Measurements from ENCODE around the gene TP53I11. TPM values are rescaled to one million over a fixed set of nuclear protein-coding genes. Genes with fewer than 3 reads are reported as not detected.

TP53I11 gene
- total and polyA plus RNA-seq, 2 of the 13 experiments (the other 11 are each of a cell fraction or from before 2014, with no cell fraction given) = not detected

DNA sequence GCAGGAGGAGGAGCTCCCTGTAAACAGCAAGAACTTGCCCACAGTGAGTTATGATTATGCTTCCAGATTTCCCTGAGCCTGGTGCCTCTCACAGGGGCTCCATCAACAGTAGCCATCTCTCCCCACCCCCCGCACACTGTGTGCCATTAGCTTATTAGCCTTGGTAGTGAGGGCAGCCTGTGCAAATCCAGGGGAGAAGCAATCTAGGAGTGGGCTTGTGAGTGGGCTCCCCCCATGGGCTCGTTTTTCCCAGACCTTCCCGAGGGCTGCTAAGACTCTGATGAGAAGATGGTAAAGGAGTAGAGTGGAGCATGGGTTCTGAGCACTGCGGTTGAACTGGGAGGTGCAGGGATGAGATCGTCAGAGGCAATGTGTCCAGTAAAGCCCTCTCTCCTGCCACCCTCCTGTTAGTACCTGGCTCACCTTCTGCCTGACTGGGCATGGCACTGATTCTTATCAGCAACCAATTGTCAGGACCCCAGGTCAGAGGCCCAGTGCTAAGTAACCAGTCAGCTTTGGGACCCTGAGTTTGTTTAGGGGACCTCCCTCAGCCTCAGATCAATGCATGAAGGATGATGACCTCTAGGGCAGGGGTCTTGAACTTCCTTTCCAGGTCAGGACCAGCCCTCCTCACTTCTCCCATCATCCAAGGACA, 38.4 kb upstream of the TP53I11 start:
- no peaks in the 10 kb centered on the region for H3K79me2 ChIP-seq (ENCODE audit: insufficient read depth, low read length)
- WGBS (ENCODE audit: low lambda C conversion rate) = 14% methylated on average over 5 of the region's 5 CpGs
- TF ChIP-seq ZNF501 (CRISPR knock-in tag; IDR thresholded peaks at IDR 0.05) (no peak), NR3C1 (CRISPR knock-in tag; IDR thresholded peaks at IDR 0.05) (no peak), ZC3H13 (CRISPR knock-in tag; IDR thresholded peaks at IDR 0.05) (no peak), FOXA1 (IDR thresholded peaks at IDR 0.05) (no peak), FOXA1 (CRISPR knock-in tag; IDR thresholded peaks at IDR 0.05) (no peak), CBX1 (IDR thresholded peaks at IDR 0.05; ENCODE audit: low read depth) (no peak), ZNF24 (IDR thresholded peaks at IDR 0.05) (no peak), ZBTB3 (CRISPR knock-in tag; IDR thresholded peaks at IDR 0.05; ENCODE audit: borderline replicate concordance, low read depth) (no peak), MYNN (CRISPR knock-in tag; IDR thresholded peaks at IDR 0.05; ENCODE audit: low read depth) (no peak)
- TF ChIP-seq, protein P1, sequence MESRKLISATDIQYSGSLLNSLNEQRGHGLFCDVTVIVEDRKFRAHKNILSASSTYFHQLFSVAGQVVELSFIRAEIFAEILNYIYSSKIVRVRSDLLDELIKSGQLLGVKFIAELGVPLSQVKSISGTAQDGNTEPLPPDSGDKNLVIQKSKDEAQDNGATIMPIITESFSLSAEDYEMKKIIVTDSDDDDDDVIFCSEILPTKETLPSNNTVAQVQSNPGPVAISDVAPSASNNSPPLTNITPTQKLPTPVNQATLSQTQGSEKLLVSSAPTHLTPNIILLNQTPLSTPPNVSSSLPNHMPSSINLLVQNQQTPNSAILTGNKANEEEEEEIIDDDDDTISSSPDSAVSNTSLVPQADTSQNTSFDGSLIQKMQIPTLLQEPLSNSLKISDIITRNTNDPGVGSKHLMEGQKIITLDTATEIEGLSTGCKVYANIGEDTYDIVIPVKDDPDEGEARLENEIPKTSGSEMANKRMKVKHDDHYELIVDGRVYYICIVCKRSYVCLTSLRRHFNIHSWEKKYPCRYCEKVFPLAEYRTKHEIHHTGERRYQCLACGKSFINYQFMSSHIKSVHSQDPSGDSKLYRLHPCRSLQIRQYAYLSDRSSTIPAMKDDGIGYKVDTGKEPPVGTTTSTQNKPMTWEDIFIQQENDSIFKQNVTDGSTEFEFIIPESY (CRISPR knock-in tag; IDR thresholded peaks at IDR 0.05) = no peak
- TF ChIP-seq, protein P2, sequence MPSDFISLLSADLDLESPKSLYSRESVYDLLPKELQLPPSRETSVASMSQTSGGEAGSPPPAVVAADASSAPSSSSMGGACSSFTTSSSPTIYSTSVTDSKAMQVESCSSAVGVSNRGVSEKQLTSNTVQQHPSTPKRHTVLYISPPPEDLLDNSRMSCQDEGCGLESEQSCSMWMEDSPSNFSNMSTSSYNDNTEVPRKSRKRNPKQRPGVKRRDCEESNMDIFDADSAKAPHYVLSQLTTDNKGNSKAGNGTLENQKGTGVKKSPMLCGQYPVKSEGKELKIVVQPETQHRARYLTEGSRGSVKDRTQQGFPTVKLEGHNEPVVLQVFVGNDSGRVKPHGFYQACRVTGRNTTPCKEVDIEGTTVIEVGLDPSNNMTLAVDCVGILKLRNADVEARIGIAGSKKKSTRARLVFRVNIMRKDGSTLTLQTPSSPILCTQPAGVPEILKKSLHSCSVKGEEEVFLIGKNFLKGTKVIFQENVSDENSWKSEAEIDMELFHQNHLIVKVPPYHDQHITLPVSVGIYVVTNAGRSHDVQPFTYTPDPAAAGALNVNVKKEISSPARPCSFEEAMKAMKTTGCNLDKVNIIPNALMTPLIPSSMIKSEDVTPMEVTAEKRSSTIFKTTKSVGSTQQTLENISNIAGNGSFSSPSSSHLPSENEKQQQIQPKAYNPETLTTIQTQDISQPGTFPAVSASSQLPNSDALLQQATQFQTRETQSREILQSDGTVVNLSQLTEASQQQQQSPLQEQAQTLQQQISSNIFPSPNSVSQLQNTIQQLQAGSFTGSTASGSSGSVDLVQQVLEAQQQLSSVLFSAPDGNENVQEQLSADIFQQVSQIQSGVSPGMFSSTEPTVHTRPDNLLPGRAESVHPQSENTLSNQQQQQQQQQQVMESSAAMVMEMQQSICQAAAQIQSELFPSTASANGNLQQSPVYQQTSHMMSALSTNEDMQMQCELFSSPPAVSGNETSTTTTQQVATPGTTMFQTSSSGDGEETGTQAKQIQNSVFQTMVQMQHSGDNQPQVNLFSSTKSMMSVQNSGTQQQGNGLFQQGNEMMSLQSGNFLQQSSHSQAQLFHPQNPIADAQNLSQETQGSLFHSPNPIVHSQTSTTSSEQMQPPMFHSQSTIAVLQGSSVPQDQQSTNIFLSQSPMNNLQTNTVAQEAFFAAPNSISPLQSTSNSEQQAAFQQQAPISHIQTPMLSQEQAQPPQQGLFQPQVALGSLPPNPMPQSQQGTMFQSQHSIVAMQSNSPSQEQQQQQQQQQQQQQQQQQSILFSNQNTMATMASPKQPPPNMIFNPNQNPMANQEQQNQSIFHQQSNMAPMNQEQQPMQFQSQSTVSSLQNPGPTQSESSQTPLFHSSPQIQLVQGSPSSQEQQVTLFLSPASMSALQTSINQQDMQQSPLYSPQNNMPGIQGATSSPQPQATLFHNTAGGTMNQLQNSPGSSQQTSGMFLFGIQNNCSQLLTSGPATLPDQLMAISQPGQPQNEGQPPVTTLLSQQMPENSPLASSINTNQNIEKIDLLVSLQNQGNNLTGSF (CRISPR knock-in tag; IDR thresholded peaks at IDR 0.05) = no peak
- TF ChIP-seq, protein P3, sequence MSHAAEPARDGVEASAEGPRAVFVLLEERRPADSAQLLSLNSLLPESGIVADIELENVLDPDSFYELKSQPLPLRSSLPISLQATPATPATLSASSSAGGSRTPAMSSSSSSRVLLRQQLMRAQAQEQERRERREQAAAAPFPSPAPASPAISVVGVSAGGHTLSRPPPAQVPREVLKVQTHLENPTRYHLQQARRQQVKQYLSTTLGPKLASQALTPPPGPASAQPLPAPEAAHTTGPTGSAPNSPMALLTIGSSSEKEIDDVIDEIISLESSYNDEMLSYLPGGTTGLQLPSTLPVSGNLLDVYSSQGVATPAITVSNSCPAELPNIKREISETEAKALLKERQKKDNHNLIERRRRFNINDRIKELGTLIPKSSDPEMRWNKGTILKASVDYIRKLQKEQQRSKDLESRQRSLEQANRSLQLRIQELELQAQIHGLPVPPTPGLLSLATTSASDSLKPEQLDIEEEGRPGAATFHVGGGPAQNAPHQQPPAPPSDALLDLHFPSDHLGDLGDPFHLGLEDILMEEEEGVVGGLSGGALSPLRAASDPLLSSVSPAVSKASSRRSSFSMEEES (CRISPR knock-in tag; IDR thresholded peaks at IDR 0.05) = no peak
- TF ChIP-seq, protein P4, sequence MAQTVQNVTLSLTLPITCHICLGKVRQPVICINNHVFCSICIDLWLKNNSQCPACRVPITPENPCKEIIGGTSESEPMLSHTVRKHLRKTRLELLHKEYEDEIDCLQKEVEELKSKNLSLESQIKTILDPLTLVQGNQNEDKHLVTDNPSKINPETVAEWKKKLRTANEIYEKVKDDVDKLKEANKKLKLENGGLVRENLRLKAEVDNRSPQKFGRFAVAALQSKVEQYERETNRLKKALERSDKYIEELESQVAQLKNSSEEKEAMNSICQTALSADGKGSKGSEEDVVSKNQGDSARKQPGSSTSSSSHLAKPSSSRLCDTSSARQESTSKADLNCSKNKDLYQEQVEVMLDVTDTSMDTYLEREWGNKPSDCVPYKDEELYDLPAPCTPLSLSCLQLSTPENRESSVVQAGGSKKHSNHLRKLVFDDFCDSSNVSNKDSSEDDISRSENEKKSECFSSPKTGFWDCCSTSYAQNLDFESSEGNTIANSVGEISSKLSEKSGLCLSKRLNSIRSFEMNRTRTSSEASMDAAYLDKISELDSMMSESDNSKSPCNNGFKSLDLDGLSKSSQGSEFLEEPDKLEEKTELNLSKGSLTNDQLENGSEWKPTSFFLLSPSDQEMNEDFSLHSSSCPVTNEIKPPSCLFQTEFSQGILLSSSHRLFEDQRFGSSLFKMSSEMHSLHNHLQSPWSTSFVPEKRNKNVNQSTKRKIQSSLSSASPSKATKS (CRISPR knock-in tag; IDR thresholded peaks at IDR 0.05) = no peak

More for the DNA sequence above, 38.4 kb upstream of the TP53I11 start:
- Histone ChIP-seq H3K4me2 (ENCODE audit: low read depth, low read length) (no peak overlapping the region), H3K9me3 (ENCODE audit: low read length) (no peaks in the 10 kb centered on the region), H3K4me3 (replicated peaks in 1 of 3; ENCODE audit: insufficient read depth in 1 of 3, low read depth in 2 of 3, low read length in 3 of 3) (no peak overlapping the region), H4K20me1 (ENCODE audit: insufficient read depth, low read length) (no peaks in the 10 kb centered on the region), H3K36me3 (replicated peaks in 1 of 2; ENCODE audit: control insufficient read depth in 1 of 2, insufficient read depth in 2 of 2, low read length in 2 of 2) (no peaks in the 10 kb centered on the region), H2AFZ (ENCODE audit: low read length) (no peak overlapping the region), H3K27me3 (ENCODE audit: control insufficient read depth in 1 of 2, insufficient read depth in 2 of 2, low read length in 2 of 2) (peaks cover 3 to 62% of the 10 kb centered on the region in 2 experiments; a peak in 4 of 5 replicates), H3K9ac (ENCODE audit: insufficient read depth, low read depth, low read length) (no peak overlapping the region), H3K27ac (ENCODE audit: extremely low read length, insufficient read depth, low read length) (no peak overlapping the region), H3K4me1 (ENCODE audit: insufficient read depth, low read length) (no peaks in the 10 kb centered on the region)
- CTCF ChIA-PET (ENCODE audit: low intra/inter-chr PET ratio, low total read pairs) = no interaction called here
- in situ Hi-C loops (cut with HindIII; ENCODE audit: extremely low pct_ligation_motif_present, low pct_unique_long_range_greater_than_20kb) (no loop called here), intact Hi-C loops (cut with micrococcal nuclease; ENCODE audit: unreplicated experiment) (no loop called here)
- POLR2A ChIA-PET = no interaction called here
- ATAC-seq = no peak
- FAIRE-seq = no peak
- no TSS peak for BruUV-seq (replicated peaks)
- DNase-seq (ENCODE audit: low spot score) = no peak

All from HepG2 (cell line).